OCI-LY7 (cell line): ENCODE data around the gene ADCY5. TPM values are rescaled to one million over a fixed set of nuclear protein-coding genes. Genes with fewer than 3 reads are reported as not detected.

Experiments used
- BruUV-seq: library from RNA; stranded (reverse); fragments of 400-500 nt; replicated peaks from 2 replicates; lab custom pipeline; 2021; lab: Mats Ljungman, UMichigan
- CTCF ChIA-PET: fragments of 300-600 bp; sonication (Branson Sonifier 250); formaldehyde crosslinking; loops from one replicate; lab custom pipeline; 2022; ENCODE audit warnings: antibody characterized with exemption; ENCODE audit not compliant: unreplicated experiment; lab: Charles Lee
- POLR2A ChIA-PET: fragments of 300-600 bp; sonication (Branson Sonifier 250); formaldehyde crosslinking; loops from one replicate; lab custom pipeline; 2022; ENCODE audit warnings: antibody characterized with exemption; lab: Charles Lee
- DNase-seq: peaks from one replicate; pipeline ENCODE4 v3.0.0-alpha.2; 2015; ENCODE audit warnings: low spot score
- H2AFZ ChIP-seq: fragments of 200-600 bp; sonication (generic), shearing (Covaris generic); 2 replicates; pipeline ENCODE4 v1.6.1; 2014; ENCODE audit warnings: mild to moderate bottlenecking, antibody characterized with exemption, low read length, moderate library complexity
- H3K27ac ChIP-seq: fragments of 200-600 bp; sonication (generic); 2 replicates; pipeline ENCODE4 v1.5.1; 2014; ENCODE audit warnings: mixed run types, low read depth, mild to moderate bottlenecking, moderate library complexity, low read length, inconsistent platforms; ENCODE audit not compliant: poor library complexity, severe bottlenecking
- H3K36me3 ChIP-seq: fragments of 200-600 bp; sonication (generic); 2 replicates; pipeline ENCODE4 v1.6.1; 2014; ENCODE audit warnings: mild to moderate bottlenecking, antibody characterized with exemption, low read length, moderate library complexity, mixed read lengths; ENCODE audit not compliant: insufficient read depth
- H3K4me1 ChIP-seq: fragments of 200-600 bp; sonication (generic); 2 replicates; pipeline ENCODE4 v1.5.1; 2014; ENCODE audit warnings: mild to moderate bottlenecking, low read length; ENCODE audit not compliant: insufficient read depth, poor library complexity, severe bottlenecking
- H3K4me2 ChIP-seq: fragments of 200-600 bp; sonication (generic); 2 replicates; pipeline ENCODE4 v1.6.1; 2014; ENCODE audit warnings: mild to moderate bottlenecking, low read length
- H3K4me3 ChIP-seq: fragments of 200-600 bp; sonication (generic); 2 replicates; pipeline ENCODE4 v1.5.1; 2014; ENCODE audit warnings: mild to moderate bottlenecking, low read depth, low read length; ENCODE audit not compliant: poor library complexity, severe bottlenecking
- H3K79me2 ChIP-seq: fragments of 200-600 bp; sonication (generic); 2 replicates; pipeline ENCODE4 v1.6.1; 2016; ENCODE audit warnings: low read depth, mild to moderate bottlenecking, low read length, moderate library complexity, mixed read lengths; ENCODE audit not compliant: insufficient read depth
- H3K9me2 ChIP-seq: fragments of 200-600 bp; sonication (generic); 2 replicates; pipeline ENCODE4 v1.6.1; 2016; ENCODE audit warnings: mild to moderate bottlenecking, low read length, mixed read lengths; ENCODE audit not compliant: insufficient read depth
- H3K9me3 ChIP-seq: fragments of 200-600 bp; sonication (generic); 2 replicates; pipeline ENCODE4 v1.6.1; 2014; ENCODE audit warnings: mild to moderate bottlenecking, mixed run types, low read length, mixed read lengths
- H4K20me1 ChIP-seq: fragments of 200-600 bp; sonication (generic); 2 replicates; pipeline ENCODE4 v1.6.1; 2014; ENCODE audit warnings: mild to moderate bottlenecking, antibody characterized with exemption, low read length, moderate library complexity, mixed read lengths; ENCODE audit not compliant: insufficient read depth
- CTCF ChIP-seq: fragments of 200-600 bp; sonication (generic); conservative IDR thresholded peaks from 2 replicates; pipeline ENCODE4 v1.5.1; 2014; ENCODE audit warnings: mild to moderate bottlenecking, antibody characterized with exemption, low read length, moderate library complexity, mixed read lengths
- EZH2phosphoT487 ChIP-seq: fragments of 200-600 bp; sonication (generic); IDR thresholded peaks from 2 replicates; pipeline ENCODE4 v1.6.1; 2018; ENCODE audit warnings: low read depth, borderline replicate concordance, mild to moderate bottlenecking, mixed run types, antibody characterized with exemption, low read length, moderate library complexity, mixed read lengths
- intact Hi-C: fragments of 100-400 bp; cut with micrococcal nuclease; formaldehyde crosslinking; loops from one replicate; pipeline ENCODE4 v1.10.0; 2022; ENCODE audit not compliant: unreplicated experiment
- total RNA-seq, 2 experiments: library from RNA; depleted of rRNA in 1 of 2; stranded (reverse); fragments of >200 nt in 1 of 2; shearing (Covaris generic) in 1 of 2; gene quantifications; 2 replicates each; pipeline ENCODE4 v1.2.3, GENCODE V29; 2014 to 2022

Gene ADCY5
- total RNA-seq, 2 experiments from 2014 or later, result 0.03 to 0.63 TPM

- TF ChIP-seq EZH2phosphoT487, result no peak
- TF ChIP-seq CTCF, result no peak
- H3K4me1 ChIP-seq, result no peaks in the 10 kb centered on the region
- no peaks in the 10 kb centered on the region for H3K79me2 ChIP-seq
- no peak overlapping the region for H3K4me2 ChIP-seq
- no peaks in the 10 kb centered on the region for H4K20me1 ChIP-seq
- POLR2A ChIA-PET, result interaction anchor here (0.6 to 1.0 kb wide), 2 partner anchors 21 to 23 kb away, joined by 3 to 5 read pairs; no protein-coding TSS in a partner anchor
- intact Hi-C loops, result no loop called here
- no peaks in the 10 kb centered on the region for H3K9me3 ChIP-seq
- CTCF ChIA-PET, result no interaction called here
- no peak overlapping the region for H3K4me3 ChIP-seq
- H3K27ac ChIP-seq, result no peak overlapping the region
- no TSS peak for BruUV-seq
- no peak overlapping the region for H2AFZ ChIP-seq
- H3K9me2 ChIP-seq, result no peaks in the 10 kb centered on the region
- H3K36me3 ChIP-seq, result no peaks in the 10 kb centered on the region
- DNase-seq, result no peak
These were observed 106.2 kb downstream of the ADCY5 start for GRCh38 chr3:123342631-123343080.

- DNase-seq, result no peak
- intact Hi-C loops, result no loop called here
- CTCF ChIA-PET, result no interaction called here
These were observed 106.8 kb downstream of the ADCY5 start for GRCh38 chr3:123341871-123342630.

More at GRCh38 chr3:123341871-123342630, 106.8 kb downstream of the ADCY5 start:
- H3K9me2 ChIP-seq, result no peaks in the 10 kb centered on the region
- no peak overlapping the region for H2AFZ ChIP-seq
- POLR2A ChIA-PET, result interaction anchor here (1.0 kb wide), 1 partner anchor 21 kb away, joined by 5 read pairs; no protein-coding TSS in a partner anchor
- H3K27ac ChIP-seq, result no peak overlapping the region
- H3K79me2 ChIP-seq, result no peaks in the 10 kb centered on the region
- H3K4me1 ChIP-seq, result no peaks in the 10 kb centered on the region
- TF ChIP-seq EZH2phosphoT487, result no peak
- TF ChIP-seq CTCF, result no peak
- H3K36me3 ChIP-seq, result no peaks in the 10 kb centered on the region
- no peak overlapping the region for H3K4me2 ChIP-seq
- H3K4me3 ChIP-seq, result no peak overlapping the region
- H3K9me3 ChIP-seq, result no peaks in the 10 kb centered on the region
- H4K20me1 ChIP-seq, result no peaks in the 10 kb centered on the region
- no TSS peak for BruUV-seq
